Fibroblast of skin of right biceps (primary cell): ENCODE data around the gene SH3BP4.
A peak's percentile ranks its signal among the peaks of the same experiment; 100 is the strongest.

Experiments
- DNase-seq: peaks from one replicate; pipeline ENCODE4 v3.0.0-alpha.2; 2013

SH3BP4 gene

GRCh38 chr2:235021752-235022151 lies 69.9 kb downstream of the SH3BP4 start:
- DNase-seq = peak; percentile 97

GRCh38 chr2:235024191-235024860 lies 72.5 kb downstream of the SH3BP4 start:
- peak; percentile 92 for DNase-seq

- DNase-seq = no peak
Observed at GRCh38 chr2:235024931-235025773, 73.3 kb downstream of the SH3BP4 start.

- DNase-seq = peak; percentile 89
Observed at GRCh38 chr2:235025800-235026536, 74.2 kb downstream of the SH3BP4 start.

- DNase-seq = peak; percentile 79
Observed at GRCh38 chr2:235026649-235027557, 75.1 kb downstream of the SH3BP4 start.

GRCh38 chr2:235027558-235028214 lies 75.9 kb downstream of the SH3BP4 start:
- DNase-seq = peak; percentile 87

- no peak for DNase-seq
Observed at GRCh38 chr2:235028646-235029045, 76.8 kb downstream of the SH3BP4 start.

- DNase-seq = no peak
Observed at GRCh38 chr2:235029054-235029453, 77.2 kb downstream of the SH3BP4 start.

- DNase-seq = no peak
Observed at GRCh38 chr2:235030126-235030525, 78.3 kb downstream of the SH3BP4 start.

GRCh38 chr2:235030936-235031335 lies 79.1 kb downstream of the SH3BP4 start:
- no peak for DNase-seq

GRCh38 chr2:235031686-235032373 lies 80.0 kb downstream of the SH3BP4 start:
- DNase-seq = no peak

GRCh38 chr2:235032466-235032865 lies 80.6 kb downstream of the SH3BP4 start:
- no peak for DNase-seq

GRCh38 chr2:235032949-235033348 lies 81.1 kb downstream of the SH3BP4 start:
- DNase-seq = no peak

GRCh38 chr2:235034265-235035118 lies 82.7 kb downstream of the SH3BP4 start:
- no peak for DNase-seq

GRCh38 chr2:235037604-235038166 lies 85.9 kb downstream of the SH3BP4 start:
- DNase-seq = no peak

GRCh38 chr2:235041221-235041917 lies 89.6 kb downstream of the SH3BP4 start:
- no peak for DNase-seq

GRCh38 chr2:235041918-235042575 lies 90.2 kb downstream of the SH3BP4 start:
- DNase-seq = no peak
